Adrenal gland (tissue), 12 donors: ENCODE data around the gene ZNF644. TPM values are rescaled to one million over a fixed set of nuclear protein-coding genes. Genes with fewer than 3 reads are reported as not detected.

Source experiments
- DNase-seq, 7 donors: peaks; one replicate each; pipeline ENCODE4 v3.0.0-alpha.2; 2019 to 2020
- H3K27ac ChIP-seq, 5 donors: fragments of 200-600 bp; sonication (generic) in 4 of 5; 1 replicate in 3 of 5; 2 replicates in 2 of 5; pipeline versions ENCODE4 v1.5.1 to v1.8.0; 2016 to 2020; ENCODE audit warnings: mild to moderate bottlenecking in 1 of 5
- H3K27me3 ChIP-seq: fragments of 200-600 bp; 2 replicates; pipeline ENCODE4 v1.8.0; 2021
- H3K36me3 ChIP-seq, 2 donors: fragments of 200-600 bp; replicated peaks in 1 of 2; 1 replicate in 1 of 2; 2 replicates in 1 of 2; pipeline versions ENCODE4 v1.5.1 to v1.8.0; 2018 to 2022
- H3K4me1 ChIP-seq, 2 donors: fragments of 200-600 bp; replicated peaks in 1 of 2; 1 replicate in 1 of 2; 2 replicates in 1 of 2; pipeline versions ENCODE4 v1.5.1 to v1.8.0; 2018 to 2021
- H3K4me3 ChIP-seq, 4 donors: fragments of 200-600 bp; sonication (generic) in 3 of 4; one replicate each; pipeline ENCODE4 v1.5.1; 2016 to 2018
- H3K9me3 ChIP-seq, 3 donors: fragments of 200-600 bp; sonication (generic) in 1 of 3; replicated peaks in 1 of 3; 1 replicate in 2 of 3; 2 replicates in 1 of 3; pipeline versions ENCODE4 v1.5.1 to v1.8.0; 2016 to 2021
- POLR2A ChIP-seq, 2 donors: fragments of 450-650 bp; IDR thresholded peaks; one replicate each; pipeline ENCODE4 v1.6.1; 2017; ENCODE audit warnings: antibody characterized with exemption in 2 of 2, mild to moderate bottlenecking in 2 of 2, moderate library complexity in 1 of 2
- WGBS, 4 donors: extraction: QIAGEN DNeasy Blood & Tissue Kit in 2 of 4; methylation state at CpG; one replicate each; pipeline versions ENCODE4 v1.1.5 to v1.1.7; 2013 to 2017; 5-methylcytosine and 5-hydroxymethylcytosine counted together
- intact Hi-C, 2 donors: fragments of 100-400 bp; cut with DNase I; formaldehyde crosslinking; loops; one replicate each; pipeline versions ENCODE4 v1.14.1 to v1.15.0; 2022 to 2023
- polyA plus RNA-seq, 3 donors: library from polyadenylated mRNA; stranded (reverse); fragments of 200-250 nt in 2 of 3; fragments of 350-450 nt in 1 of 3; fragmentation: Illumina TruSeq in 1 of 3; extraction: RNeasy Lipid Tissue Mini Kit (QIAGEN cat#74804) in 1 of 3; gene quantifications; one replicate each; pipeline ENCODE4 v1.2.3, GENCODE V29; 2013 to 2014
- total RNA-seq, 9 donors: library from RNA; depleted of rRNA in 4 of 9; stranded (reverse); fragments of >200 nt in 4 of 9; fragments of 120-200 nt in 1 of 9; fragmentation: NEBNext Ultra II Directional in 1 of 9; extraction: Animal tissue kit (Norgen Biotek cat#: 25700) in 1 of 9; gene quantifications; one replicate each; pipeline versions ENCODE4 v1.1.0 to v1.2.4, GENCODE V29; 2013 to 2023
- TF ChIP-seq, protein P1 (sequence below), 6 experiments: fragments of 450-650 bp in 4 of 6; fragments of 200-600 bp in 2 of 6; sonication (generic) in 1 of 6; IDR thresholded peaks; 1 replicate in 5 of 6; 2 replicates in 1 of 6; pipeline versions ENCODE4 v1.5.1 to v1.8.0; 2016 to 2021; ENCODE audit warnings: antibody characterized with exemption in 6 of 6, mild to moderate bottlenecking in 2 of 6, moderate library complexity in 1 of 6
- donor health status: healthy with polysubstance abuse.
- donor health status: Bipolar disorder and iron deficiency.
- donor health status: DM: yes; HTN: yes; CAD: no.
- donor health status: DM: no; HTN: no; CAD: no.
- donor health status: DM: no; HTN: no; CAD: no.
- donor health status: DM: yes; HTN: yes; CAD: no.

ZNF644 gene
- total and polyA plus RNA-seq, 12 donors, result 15.7 to 60.2 (median 33.3) TPM

DNA sequence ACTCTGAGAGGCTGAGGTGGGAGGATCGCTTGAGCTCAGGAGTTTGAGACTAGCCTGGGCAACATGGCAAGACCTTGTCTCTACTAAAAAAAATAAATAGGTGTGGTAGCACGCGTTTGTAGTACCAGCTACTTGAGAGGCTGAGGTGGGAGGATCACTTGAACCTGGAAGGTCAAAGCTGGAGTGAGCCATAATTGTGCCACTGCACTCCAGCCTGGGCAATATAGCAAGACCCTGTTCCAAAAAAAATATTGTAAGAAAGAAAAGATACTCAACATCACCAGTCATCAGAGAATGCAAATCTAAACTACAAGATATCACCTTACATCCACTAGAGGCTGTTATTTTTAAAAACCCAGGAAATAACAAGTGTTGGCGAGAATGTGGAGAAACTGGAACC lies 32.5 kb downstream of the ZNF644 start:
- peaks cover 0 to 6% of the 10 kb centered on the region in 2 donors for H3K4me1 ChIP-seq
- peaks cover 0 to 7% (median 0%) of the 10 kb centered on the region in 3 donors for H3K9me3 ChIP-seq
- H3K4me3 ChIP-seq, result no peak overlapping the region
- no peaks in the 10 kb centered on the region for H3K36me3 ChIP-seq
- DNase-seq, result no peak
- WGBS, 4 donors, result 94 to 97% (median 96%) methylated on average over 4 of the region's 4 CpGs
- intact Hi-C loops, result no loop called here
- H3K27me3 ChIP-seq, result no peaks in the 10 kb centered on the region
- no peak overlapping the region for H3K27ac ChIP-seq
- no peak for TF ChIP-seq POLR2A (IDR thresholded peaks at IDR 0.05)
- TF ChIP-seq, protein P1, sequence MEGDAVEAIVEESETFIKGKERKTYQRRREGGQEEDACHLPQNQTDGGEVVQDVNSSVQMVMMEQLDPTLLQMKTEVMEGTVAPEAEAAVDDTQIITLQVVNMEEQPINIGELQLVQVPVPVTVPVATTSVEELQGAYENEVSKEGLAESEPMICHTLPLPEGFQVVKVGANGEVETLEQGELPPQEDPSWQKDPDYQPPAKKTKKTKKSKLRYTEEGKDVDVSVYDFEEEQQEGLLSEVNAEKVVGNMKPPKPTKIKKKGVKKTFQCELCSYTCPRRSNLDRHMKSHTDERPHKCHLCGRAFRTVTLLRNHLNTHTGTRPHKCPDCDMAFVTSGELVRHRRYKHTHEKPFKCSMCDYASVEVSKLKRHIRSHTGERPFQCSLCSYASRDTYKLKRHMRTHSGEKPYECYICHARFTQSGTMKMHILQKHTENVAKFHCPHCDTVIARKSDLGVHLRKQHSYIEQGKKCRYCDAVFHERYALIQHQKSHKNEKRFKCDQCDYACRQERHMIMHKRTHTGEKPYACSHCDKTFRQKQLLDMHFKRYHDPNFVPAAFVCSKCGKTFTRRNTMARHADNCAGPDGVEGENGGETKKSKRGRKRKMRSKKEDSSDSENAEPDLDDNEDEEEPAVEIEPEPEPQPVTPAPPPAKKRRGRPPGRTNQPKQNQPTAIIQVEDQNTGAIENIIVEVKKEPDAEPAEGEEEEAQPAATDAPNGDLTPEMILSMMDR (IDR thresholded peaks at IDR 0.05), result no peak

DNA sequence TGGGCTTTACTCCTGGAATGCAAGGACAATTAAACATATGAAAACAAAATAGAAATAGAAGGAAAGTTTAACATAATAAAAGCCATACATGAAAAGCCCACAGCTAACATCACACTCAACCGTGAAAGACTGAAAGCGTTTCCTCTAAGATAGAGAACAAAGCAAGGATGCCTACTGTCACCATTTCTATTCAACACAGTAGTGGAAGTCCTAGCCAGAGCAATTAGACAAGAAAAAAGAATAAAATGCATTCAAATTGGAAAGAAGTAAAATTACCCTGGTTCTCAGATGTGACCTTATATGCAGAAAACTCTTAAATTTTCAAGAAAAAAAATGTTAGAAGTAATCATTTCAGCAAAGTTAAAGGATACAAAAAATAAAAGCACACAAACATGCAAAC lies 34.0 kb downstream of the ZNF644 start:
- H3K4me3 ChIP-seq, result no peak overlapping the region
- intact Hi-C loops, result no loop called here
- TF ChIP-seq POLR2A (IDR thresholded peaks at IDR 0.05), result no peak
- TF ChIP-seq, protein P1 (IDR thresholded peaks at IDR 0.05), result no peak
- H3K9me3 ChIP-seq, result peaks cover 0 to 7% (median 0%) of the 10 kb centered on the region in 3 donors
- no peaks in the 10 kb centered on the region for H3K36me3 ChIP-seq
- H3K27ac ChIP-seq, result no peak overlapping the region
- peaks cover 0 to 6% of the 10 kb centered on the region in 2 donors for H3K4me1 ChIP-seq
- 74 to 99% (median 95%) methylated on average over 2 of the region's 2 CpGs for WGBS, 4 donors
- no peaks in the 10 kb centered on the region for H3K27me3 ChIP-seq
- no peak for DNase-seq

DNA sequence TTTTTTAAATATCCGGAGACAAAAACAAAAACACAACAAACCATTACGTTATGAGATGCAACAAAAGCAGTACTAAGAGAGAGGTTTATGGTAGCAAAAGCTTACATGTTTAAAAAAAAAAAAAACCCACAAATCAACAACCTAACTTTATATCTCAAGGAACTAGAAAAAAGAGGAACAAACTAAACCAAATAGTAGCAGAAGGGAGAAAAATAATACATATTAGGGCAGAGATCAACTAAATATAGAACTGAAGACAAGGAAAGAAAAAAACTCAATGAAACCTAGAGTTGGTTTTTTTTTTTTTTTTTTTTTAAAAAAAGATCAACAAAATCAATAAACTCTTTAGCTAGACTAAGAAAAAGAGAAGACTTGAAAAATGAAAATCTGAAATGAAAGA lies 34.9 kb downstream of the ZNF644 start:
- intact Hi-C loops, result no loop called here
- H3K36me3 ChIP-seq, result no peaks in the 10 kb centered on the region
- no peak overlapping the region for H3K4me3 ChIP-seq
- peaks cover 0 to 6% of the 10 kb centered on the region in 2 donors for H3K4me1 ChIP-seq
- 83 to 91% (median 85%) methylated on average over 2 of the region's 2 CpGs for WGBS, 4 donors
- H3K27ac ChIP-seq, result no peak overlapping the region
- no peak for DNase-seq
- no peaks in the 10 kb centered on the region for H3K27me3 ChIP-seq
- H3K9me3 ChIP-seq, result peaks cover 0 to 7% (median 0%) of the 10 kb centered on the region in 3 donors
- TF ChIP-seq POLR2A (IDR thresholded peaks at IDR 0.05), result no peak
- TF ChIP-seq, protein P1 (IDR thresholded peaks at IDR 0.05), result no peak

DNA sequence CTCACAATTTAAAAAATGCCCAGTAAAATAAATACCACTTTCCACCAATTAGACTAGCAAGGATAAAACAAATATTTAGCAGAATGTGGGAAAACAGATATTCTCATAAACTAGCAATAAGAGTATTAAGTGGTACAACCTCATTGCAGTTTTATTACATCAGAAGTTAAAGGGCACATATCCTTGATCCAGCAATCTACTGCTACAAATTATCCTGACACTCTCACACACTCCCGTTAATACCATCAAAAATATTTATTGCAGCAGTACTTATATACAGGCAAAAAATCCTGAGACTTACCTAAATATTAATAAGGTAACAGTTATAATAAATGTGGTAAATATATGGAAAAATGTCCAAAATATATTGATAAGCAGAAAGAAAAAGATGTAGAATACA lies 44.3 kb downstream of the ZNF644 start:
- intact Hi-C loops, result no loop called here
- 43 to 60% (median 49%) methylated on average over 1 of the region's 1 CpG for WGBS, 4 donors

More for the DNA sequence above, 44.3 kb downstream of the ZNF644 start:
- Histone ChIP-seq H3K4me3 (no peak overlapping the region), H3K4me1 (peaks cover 0 to 34% of the 10 kb centered on the region in 2 donors), H3K27ac (no peak overlapping the region), H3K27me3 (no peaks in the 10 kb centered on the region), H3K36me3 (no peaks in the 10 kb centered on the region), H3K9me3 (no peaks in the 10 kb centered on the region)
- TF ChIP-seq, protein P1 (IDR thresholded peaks at IDR 0.05), result no peak
- TF ChIP-seq POLR2A (IDR thresholded peaks at IDR 0.05), result no peak
- DNase-seq, result no peak
